Kidney (tissue), 14 donors: ENCODE results near the gene INPP4A. TPM values are rescaled to one million over a fixed set of nuclear protein-coding genes. Genes with fewer than 3 reads are reported as not detected.

Experiments used
- DNase-seq, 5 donors: peaks; one replicate each; pipeline ENCODE4 v3.0.0-alpha.2; 2013 to 2020
- FAIRE-seq: peaks from 2 replicates; lab custom pipeline; 2012; peaks lifted over from hg19 to GRCh38; lab: Jason Lieb, UNC
- H3K27ac ChIP-seq, 2 donors: one replicate each; pipeline ENCODE4 v1.7.0; 2013; ENCODE audit warnings: low read depth in 2 of 2, low read length in 2 of 2, inconsistent platforms in 1 of 2
- H3K27me3 ChIP-seq: one replicate; pipeline ENCODE4 v1.7.1; 2013; ENCODE audit warnings: low read length, inconsistent platforms; ENCODE audit not compliant: control insufficient read depth, insufficient read depth
- H3K36me3 ChIP-seq, 3 donors: one replicate each; pipeline versions ENCODE4 v1.7.0 to v1.7.1; 2013; ENCODE audit warnings: low read length in 3 of 3, control low read depth in 1 of 3, inconsistent platforms in 1 of 3; ENCODE audit not compliant: insufficient read depth in 3 of 3, control insufficient read depth in 2 of 3
- H3K4me1 ChIP-seq, 3 donors: one replicate each; pipeline versions ENCODE4 v1.7.0 to v1.7.1; 2013; ENCODE audit warnings: low read length in 3 of 3, inconsistent platforms in 1 of 3, low read depth in 1 of 3; ENCODE audit not compliant: control insufficient read depth in 2 of 3, insufficient read depth in 2 of 3
- H3K4me3 ChIP-seq, 3 donors: one replicate each; pipeline versions ENCODE4 v1.7.0 to v1.8.1; 2013; ENCODE audit warnings: low read length in 3 of 3, control low read depth in 1 of 3, inconsistent platforms in 1 of 3
- H3K9ac ChIP-seq, 3 donors: one replicate each; pipeline versions ENCODE4 v1.7.0 to v1.7.1; 2013; ENCODE audit warnings: low read length in 3 of 3, control low read depth in 1 of 3, inconsistent platforms in 1 of 3
- H3K9me3 ChIP-seq, 3 donors: one replicate each; pipeline versions ENCODE4 v1.7.0 to v1.7.1; 2013; ENCODE audit warnings: low read length in 3 of 3, control low read depth in 1 of 3, inconsistent platforms in 1 of 3; ENCODE audit not compliant: control insufficient read depth in 2 of 3, insufficient read depth in 1 of 3
- intact Hi-C: fragments of 100-400 bp; cut with DNase I; formaldehyde crosslinking; loops from one replicate; pipeline ENCODE4 v1.11.1; 2022
- polyA plus RNA-seq: library from polyadenylated mRNA; stranded (reverse); fragments of 350-450 nt; fragmentation: Illumina TruSeq; extraction: RNeasy Lipid Tissue Mini Kit (QIAGEN cat#74804); gene quantifications from one replicate; pipeline ENCODE4 v1.2.3, GENCODE V29; 2014; ENCODE audit warnings: low read depth, low replicate concordance; ENCODE audit not compliant: insufficient read depth
- total RNA-seq: library from RNA; stranded (reverse); fragmentation: NEBNext Ultra II Directional; extraction: Animal tissue kit (Norgen Biotek cat#: 25700); gene quantifications from one replicate; pipeline ENCODE4 v1.2.1, GENCODE V29; 2021
- TF ChIP-seq, protein P1 (sequence below): IDR thresholded peaks from 3 replicates; pipeline ENCODE4 v1.5.1; 2012; ENCODE audit warnings: mild to moderate bottlenecking, moderate library complexity, borderline replicate concordance; ENCODE audit not compliant: insufficient read depth; ENCODE audit errors: extremely low read depth
- donor health status: control.
- donor health status: control.
- donor health status: control.
- donor health status: control.
- donor health status: control.
- donor health status: DM: yes; HTN: yes; CAD: no.
- donor health status: Normal renal cell carcinoma (clear cell type).

The INPP4A gene
- total and polyA plus RNA-seq, 2 donors from 2014 or later: 4.1 to 27.9 TPM

DNA sequence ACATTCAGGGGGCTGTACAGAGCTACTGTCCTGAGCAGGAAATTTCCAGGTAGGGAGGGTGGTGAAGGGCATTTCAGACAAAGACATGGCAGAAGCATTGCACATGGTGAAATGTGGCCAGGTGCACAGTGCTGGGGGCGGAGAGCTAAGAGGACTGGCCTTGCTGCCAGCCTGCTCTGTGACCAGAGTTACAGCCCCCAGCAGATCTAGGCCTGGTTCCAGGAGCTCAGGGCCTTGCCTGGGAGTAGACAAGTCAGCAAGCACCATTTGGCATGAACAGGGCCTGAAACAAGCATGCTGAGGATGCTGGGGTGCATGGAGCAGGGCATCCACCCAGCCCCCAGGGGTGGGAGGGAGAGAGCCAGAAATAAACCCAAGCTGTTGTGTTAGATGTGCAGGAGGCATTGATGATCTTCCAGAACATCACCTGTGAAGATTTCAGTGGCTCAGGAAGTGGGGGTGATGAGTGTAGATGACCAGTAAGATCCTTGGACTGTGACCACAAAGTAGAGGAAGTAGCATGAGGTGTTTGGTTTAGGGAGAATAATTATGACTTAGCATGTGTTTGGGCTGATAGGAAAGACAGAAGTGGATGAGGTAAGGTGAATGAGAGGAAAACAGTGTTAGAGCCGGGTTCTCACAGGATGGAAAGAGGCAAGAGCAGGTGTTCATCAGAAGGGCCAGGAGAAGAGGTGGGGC lies 102.6 kb downstream of the INPP4A start:
- H3K9ac ChIP-seq: no peak overlapping the region
- intact Hi-C loops: no loop called here
- H3K27me3 ChIP-seq: no peaks in the 10 kb centered on the region
- no peak overlapping the region for H3K27ac ChIP-seq
- no peaks in the 10 kb centered on the region for H3K4me1 ChIP-seq
- TF ChIP-seq, protein P1, sequence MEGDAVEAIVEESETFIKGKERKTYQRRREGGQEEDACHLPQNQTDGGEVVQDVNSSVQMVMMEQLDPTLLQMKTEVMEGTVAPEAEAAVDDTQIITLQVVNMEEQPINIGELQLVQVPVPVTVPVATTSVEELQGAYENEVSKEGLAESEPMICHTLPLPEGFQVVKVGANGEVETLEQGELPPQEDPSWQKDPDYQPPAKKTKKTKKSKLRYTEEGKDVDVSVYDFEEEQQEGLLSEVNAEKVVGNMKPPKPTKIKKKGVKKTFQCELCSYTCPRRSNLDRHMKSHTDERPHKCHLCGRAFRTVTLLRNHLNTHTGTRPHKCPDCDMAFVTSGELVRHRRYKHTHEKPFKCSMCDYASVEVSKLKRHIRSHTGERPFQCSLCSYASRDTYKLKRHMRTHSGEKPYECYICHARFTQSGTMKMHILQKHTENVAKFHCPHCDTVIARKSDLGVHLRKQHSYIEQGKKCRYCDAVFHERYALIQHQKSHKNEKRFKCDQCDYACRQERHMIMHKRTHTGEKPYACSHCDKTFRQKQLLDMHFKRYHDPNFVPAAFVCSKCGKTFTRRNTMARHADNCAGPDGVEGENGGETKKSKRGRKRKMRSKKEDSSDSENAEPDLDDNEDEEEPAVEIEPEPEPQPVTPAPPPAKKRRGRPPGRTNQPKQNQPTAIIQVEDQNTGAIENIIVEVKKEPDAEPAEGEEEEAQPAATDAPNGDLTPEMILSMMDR: no peak
- peaks cover 0 to 18% (median 17%) of the 10 kb centered on the region in 3 donors for H3K36me3 ChIP-seq
- FAIRE-seq: no peak
- DNase-seq: no peak
- H3K4me3 ChIP-seq: no peak overlapping the region
- H3K9me3 ChIP-seq: no peaks in the 10 kb centered on the region

DNA sequence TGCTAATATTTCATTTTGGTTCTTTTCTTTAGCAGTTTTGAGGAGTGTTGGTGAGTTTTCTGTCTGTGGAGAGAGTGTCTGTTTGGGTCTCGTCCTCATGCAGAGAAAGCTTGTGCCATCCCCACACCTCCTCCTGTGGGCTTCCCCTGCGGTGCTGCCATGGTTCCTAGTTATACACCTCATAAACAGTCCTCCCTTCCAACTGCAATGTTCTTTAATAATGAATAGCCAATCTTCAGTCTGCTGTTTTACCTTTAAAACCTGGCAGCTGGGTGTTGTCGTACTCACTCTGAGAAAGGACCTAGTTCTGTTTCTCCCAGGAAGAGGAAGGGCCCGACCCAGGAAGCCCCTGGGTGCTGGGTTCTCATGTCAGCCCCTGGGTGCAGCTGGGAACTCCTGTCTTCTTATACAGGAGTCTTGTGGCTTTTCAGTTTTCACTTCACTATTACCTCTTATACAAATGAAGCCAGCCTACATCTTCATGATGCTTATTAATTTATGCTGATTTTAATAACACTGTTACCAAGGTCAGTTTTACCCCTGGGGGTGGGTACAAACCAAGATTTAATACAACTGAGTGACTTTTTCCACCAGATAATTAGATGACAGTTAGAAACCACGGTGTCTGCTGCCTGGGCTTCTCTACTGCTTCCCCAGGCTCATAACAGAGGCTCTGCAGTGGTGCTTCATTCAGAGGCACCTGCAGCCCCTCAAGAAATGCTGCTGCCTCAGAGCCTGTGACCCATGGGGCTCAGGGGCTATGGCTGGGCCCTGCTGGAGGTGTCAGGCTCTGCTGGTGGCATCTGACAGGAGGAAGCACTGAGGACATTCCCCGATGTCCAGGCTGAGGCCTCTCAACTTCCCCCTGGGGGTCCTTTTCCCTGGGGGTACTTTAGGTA lies 104.5 kb downstream of the INPP4A start:
- TF ChIP-seq, protein P1: no peak
- no peaks in the 10 kb centered on the region for H3K27me3 ChIP-seq
- H3K9ac ChIP-seq: no peak overlapping the region
- no peak for FAIRE-seq
- H3K4me3 ChIP-seq: no peak overlapping the region
- H3K27ac ChIP-seq: no peak overlapping the region
- peaks cover 0 to 31% (median 26%) of the 10 kb centered on the region in 3 donors for H3K36me3 ChIP-seq
- H3K4me1 ChIP-seq: no peaks in the 10 kb centered on the region
- no peaks in the 10 kb centered on the region for H3K9me3 ChIP-seq
- no peak for DNase-seq
- intact Hi-C loops: no loop called here

- Histone ChIP-seq H3K9me3 (no peaks in the 10 kb centered on the region), H3K27ac (no peak overlapping the region), H3K36me3 (peaks cover 0 to 31% (median 29%) of the 10 kb centered on the region in 3 donors), H3K4me3 (no peak overlapping the region), H3K9ac (no peak overlapping the region), H3K27me3 (no peaks in the 10 kb centered on the region), H3K4me1 (no peaks in the 10 kb centered on the region)
- TF ChIP-seq, protein P1: no peak
- FAIRE-seq: no peak
- intact Hi-C loops: no loop called here
- no peak for DNase-seq
These were observed 105.5 kb downstream of the INPP4A start for GRCh38 chr2:98550165-98550564.
